ENCODE measurements around the gene NR6A1.

Gene NR6A1

DNA sequence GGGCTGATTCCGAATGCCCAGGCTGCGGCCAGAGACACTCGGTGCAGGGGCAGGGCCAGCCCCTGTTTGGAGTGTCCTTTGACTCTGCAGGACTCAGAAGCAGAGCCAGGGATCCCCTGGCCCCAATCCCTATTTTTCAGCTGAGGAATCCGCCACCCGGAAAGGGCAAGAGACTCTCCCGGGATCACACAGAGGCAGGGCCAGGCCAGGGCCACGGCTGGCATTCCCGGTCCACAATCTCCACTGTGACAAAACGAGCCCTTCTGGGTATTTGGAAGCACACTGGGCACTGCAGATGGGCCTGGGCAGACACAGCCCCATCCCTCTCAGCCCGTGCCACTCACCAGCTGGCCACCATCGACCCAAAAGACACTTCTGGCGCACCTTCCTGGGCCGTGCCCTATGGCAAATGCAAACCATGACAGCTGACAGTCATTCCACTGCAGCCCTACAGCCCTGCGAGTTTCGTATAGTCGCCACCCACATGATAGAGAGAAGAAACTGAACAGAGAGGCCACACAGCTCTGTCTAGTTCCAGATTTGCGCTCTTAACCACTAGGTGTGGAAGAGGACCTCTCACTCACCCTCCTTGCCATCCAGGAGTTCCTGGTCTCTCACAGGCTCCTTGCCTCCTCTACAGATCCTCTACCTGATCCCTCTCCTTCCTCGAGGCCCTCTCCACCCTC is 277.2 kb downstream of the NR6A1 start:
- ChIA-PET POLR2A (no interaction called here), CTCF (no interaction called here)
- Histone ChIP-seq H3K4me1 (ENCODE audit: control insufficient read depth, insufficient read depth, low read length) (no peaks in the 10 kb centered on the region), H3K27ac (ENCODE audit: extremely low read depth, low read depth, low read length) (no peak overlapping the region), H3K4me3 (ENCODE audit: low read depth, low read length) (no peak overlapping the region), H3K9me3 (ENCODE audit: control insufficient read depth, insufficient read depth, low read depth, low read length) (no peaks in the 10 kb centered on the region), H3K36me3 (ENCODE audit: control insufficient read depth in 2 of 2, insufficient read depth in 1 of 2, low read length in 2 of 2) (no peaks in the 10 kb centered on the region)
- TF ChIP-seq, protein P1, sequence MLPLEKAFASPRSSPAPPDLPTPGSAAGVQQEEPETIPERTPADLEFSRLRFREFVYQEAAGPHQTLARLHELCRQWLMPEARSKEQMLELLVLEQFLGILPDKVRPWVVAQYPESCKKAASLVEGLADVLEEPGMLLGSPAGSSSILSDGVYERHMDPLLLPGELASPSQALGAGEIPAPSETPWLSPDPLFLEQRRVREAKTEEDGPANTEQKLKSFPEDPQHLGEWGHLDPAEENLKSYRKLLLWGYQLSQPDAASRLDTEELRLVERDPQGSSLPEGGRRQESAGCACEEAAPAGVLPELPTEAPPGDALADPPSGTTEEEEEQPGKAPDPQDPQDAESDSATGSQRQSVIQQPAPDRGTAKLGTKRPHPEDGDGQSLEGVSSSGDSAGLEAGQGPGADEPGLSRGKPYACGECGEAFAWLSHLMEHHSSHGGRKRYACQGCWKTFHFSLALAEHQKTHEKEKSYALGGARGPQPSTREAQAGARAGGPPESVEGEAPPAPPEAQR (tag by site-specific recombination; IDR thresholded peaks at IDR 0.05), result no peak
- no peak for TF ChIP-seq KLF9 (tag by site-specific recombination; IDR thresholded peaks at IDR 0.05; ENCODE audit: low read depth)
- TF ChIP-seq, protein P2, sequence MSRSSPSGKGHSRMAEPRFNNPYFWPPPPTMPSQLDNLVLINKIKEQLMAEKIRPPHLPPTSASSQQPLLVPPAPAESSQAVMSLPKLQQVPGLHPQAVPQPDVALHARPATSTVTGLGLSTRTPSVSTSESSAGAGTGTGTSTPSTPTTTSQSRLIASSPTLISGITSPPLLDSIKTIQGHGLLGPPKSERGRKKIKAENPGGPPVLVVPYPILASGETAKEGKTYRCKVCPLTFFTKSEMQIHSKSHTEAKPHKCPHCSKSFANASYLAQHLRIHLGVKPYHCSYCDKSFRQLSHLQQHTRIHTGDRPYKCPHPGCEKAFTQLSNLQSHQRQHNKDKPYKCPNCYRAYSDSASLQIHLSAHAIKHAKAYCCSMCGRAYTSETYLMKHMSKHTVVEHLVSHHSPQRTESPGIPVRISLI (tag by site-specific recombination; IDR thresholded peaks at IDR 0.05), result no peak
- TF ChIP-seq ZNF521 (tag by site-specific recombination; IDR thresholded peaks at IDR 0.05), result no peak
- no peak for TF ChIP-seq ZNF132 (tag by site-specific recombination; IDR thresholded peaks at IDR 0.05; ENCODE audit: borderline replicate concordance)
- TF ChIP-seq, protein P3, sequence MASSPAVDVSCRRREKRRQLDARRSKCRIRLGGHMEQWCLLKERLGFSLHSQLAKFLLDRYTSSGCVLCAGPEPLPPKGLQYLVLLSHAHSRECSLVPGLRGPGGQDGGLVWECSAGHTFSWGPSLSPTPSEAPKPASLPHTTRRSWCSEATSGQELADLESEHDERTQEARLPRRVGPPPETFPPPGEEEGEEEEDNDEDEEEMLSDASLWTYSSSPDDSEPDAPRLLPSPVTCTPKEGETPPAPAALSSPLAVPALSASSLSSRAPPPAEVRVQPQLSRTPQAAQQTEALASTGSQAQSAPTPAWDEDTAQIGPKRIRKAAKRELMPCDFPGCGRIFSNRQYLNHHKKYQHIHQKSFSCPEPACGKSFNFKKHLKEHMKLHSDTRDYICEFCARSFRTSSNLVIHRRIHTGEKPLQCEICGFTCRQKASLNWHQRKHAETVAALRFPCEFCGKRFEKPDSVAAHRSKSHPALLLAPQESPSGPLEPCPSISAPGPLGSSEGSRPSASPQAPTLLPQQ (tag by site-specific recombination; IDR thresholded peaks at IDR 0.05), result no peak
- no peak for TF ChIP-seq ZNF24 (tag by site-specific recombination; IDR thresholded peaks at IDR 0.05)
- no peak for TF ChIP-seq ZNF155 (tag by site-specific recombination; IDR thresholded peaks at IDR 0.05)
- TF ChIP-seq, protein P4, sequence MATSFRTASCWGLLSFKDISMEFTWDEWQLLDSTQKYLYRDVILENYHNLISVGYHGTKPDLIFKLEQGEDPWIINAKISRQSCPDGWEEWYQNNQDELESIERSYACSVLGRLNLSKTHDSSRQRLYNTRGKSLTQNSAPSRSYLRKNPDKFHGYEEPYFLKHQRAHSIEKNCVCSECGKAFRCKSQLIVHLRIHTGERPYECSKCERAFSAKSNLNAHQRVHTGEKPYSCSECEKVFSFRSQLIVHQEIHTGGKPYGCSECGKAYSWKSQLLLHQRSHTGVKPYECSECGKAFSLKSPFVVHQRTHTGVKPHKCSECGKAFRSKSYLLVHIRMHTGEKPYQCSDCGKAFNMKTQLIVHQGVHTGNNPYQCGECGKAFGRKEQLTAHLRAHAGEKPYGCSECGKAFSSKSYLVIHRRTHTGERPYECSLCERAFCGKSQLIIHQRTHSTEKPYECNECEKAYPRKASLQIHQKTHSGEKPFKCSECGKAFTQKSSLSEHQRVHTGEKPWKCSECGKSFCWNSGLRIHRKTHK (tag by site-specific recombination; IDR thresholded peaks at IDR 0.05), result no peak
- no peak for TF ChIP-seq YY1 (tag by site-specific recombination; IDR thresholded peaks at IDR 0.05)
- TF ChIP-seq ZNF600 (tag by site-specific recombination; IDR thresholded peaks at IDR 0.05), result no peak
- no peak for TF ChIP-seq OVOL3 (tag by site-specific recombination; IDR thresholded peaks at IDR 0.05)
- TF ChIP-seq ZNF404 (tag by site-specific recombination; IDR thresholded peaks at IDR 0.05), result no peak
- no peak for TF ChIP-seq ZNF2 (tag by site-specific recombination; IDR thresholded peaks at IDR 0.05)
- TF ChIP-seq ZNF274 (IDR thresholded peaks at IDR 0.05; ENCODE audit: low read length), result no peak
- TF ChIP-seq ZNF274 (tag by site-specific recombination; IDR thresholded peaks at IDR 0.05; ENCODE audit: borderline replicate concordance), result no peak
- no peak for TF ChIP-seq ZNF16 (tag by site-specific recombination; IDR thresholded peaks at IDR 0.05; ENCODE audit: low read depth)
- TF ChIP-seq TRIM28 (IDR thresholded peaks at IDR 0.05; ENCODE audit: borderline replicate concordance, low read length), result no peak
- TF ChIP-seq, protein P5, sequence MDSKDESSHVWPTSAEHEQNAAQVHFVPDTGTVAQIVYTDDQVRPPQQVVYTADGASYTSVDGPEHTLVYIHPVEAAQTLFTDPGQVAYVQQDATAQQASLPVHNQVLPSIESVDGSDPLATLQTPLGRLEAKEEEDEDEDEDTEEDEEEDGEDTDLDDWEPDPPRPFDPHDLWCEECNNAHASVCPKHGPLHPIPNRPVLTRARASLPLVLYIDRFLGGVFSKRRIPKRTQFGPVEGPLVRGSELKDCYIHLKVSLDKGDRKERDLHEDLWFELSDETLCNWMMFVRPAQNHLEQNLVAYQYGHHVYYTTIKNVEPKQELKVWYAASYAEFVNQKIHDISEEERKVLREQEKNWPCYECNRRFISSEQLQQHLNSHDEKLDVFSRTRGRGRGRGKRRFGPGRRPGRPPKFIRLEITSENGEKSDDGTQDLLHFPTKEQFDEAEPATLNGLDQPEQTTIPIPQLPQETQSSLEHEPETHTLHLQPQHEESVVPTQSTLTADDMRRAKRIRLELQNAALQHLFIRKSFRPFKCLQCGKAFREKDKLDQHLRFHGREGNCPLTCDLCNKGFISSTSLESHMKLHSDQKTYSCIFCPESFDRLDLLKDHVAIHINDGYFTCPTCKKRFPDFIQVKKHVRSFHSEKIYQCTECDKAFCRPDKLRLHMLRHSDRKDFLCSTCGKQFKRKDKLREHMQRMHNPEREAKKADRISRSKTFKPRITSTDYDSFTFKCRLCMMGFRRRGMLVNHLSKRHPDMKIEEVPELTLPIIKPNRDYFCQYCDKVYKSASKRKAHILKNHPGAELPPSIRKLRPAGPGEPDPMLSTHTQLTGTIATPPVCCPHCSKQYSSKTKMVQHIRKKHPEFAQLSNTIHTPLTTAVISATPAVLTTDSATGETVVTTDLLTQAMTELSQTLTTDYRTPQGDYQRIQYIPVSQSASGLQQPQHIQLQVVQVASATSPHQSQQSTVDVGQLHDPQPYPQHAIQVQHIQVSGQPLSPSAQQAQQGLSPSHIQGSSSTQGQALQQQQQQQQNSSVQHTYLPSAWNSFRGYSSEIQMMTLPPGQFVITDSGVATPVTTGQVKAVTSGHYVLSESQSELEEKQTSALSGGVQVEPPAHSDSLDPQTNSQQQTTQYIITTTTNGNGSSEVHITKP (tag by site-specific recombination; IDR thresholded peaks at IDR 0.05), result no peak
- no peak for TF ChIP-seq ZNF416 (tag by site-specific recombination; IDR thresholded peaks at IDR 0.05)

Data from HEK293 (cell line).